Fibroblast of skin of scalp (primary cell): ENCODE results near the gene APOL2.
"Not testable (repeated sequence)": the region's sequence is repeated elsewhere in the genome, so short reads cannot be mapped to it uniquely, and the experiment has no call there.

ENCODE experiments used
- DNase-seq: peaks from one replicate; pipeline ENCODE4 v3.0.0-alpha.2; 2013

The APOL2 gene

DNA sequence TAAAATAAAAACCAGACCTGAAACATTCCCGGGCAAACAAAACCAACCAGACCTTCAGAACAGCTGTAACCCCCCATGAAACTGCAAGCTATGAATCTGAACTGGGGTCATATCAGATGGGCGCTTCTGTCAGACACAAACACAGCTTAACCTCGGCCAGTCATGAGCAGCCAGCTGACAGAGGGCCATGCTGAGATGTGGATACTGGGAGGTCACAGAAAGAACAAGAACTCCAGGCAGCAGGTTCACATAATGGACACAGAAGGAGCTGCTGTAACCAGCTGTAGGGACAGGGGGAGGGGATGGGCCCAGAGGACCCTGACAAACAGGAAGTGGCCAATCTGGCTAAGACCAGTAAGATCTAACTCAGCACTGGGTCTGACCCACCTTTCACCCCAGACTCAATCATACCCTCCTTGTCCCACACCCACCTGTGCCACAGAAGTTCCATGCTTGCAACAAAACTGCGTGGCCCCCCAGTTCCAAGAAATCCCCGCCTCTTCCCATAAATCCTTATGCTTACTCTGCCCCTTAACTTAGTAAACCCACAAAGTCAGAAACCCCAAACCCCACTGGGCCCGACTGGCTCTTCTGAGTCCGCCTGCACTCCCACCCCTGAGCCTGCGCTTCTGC lies 41.7 kb downstream of the APOL2 start:
- DNase-seq: no peak

DNA sequence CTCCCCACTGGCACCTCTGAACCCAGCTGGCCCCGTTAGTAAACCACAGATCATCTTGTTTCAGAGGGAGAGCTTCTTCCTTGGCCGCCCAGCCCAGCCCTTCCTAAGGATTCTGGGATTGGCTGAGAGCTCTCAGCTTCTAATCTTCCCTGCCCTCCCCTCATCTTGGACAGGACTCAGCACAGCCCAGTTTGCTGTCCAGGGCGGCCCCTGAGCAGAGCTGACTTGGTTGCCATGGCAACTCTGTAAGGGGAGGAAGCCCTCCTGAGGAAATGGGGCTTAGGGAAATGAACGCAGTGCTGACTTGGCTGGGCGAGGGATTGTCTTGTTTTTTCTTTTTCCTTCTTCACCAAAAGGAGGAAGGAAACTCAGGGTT lies 42.3 kb downstream of the APOL2 start:
- peak; percentile 85 for DNase-seq

DNA sequence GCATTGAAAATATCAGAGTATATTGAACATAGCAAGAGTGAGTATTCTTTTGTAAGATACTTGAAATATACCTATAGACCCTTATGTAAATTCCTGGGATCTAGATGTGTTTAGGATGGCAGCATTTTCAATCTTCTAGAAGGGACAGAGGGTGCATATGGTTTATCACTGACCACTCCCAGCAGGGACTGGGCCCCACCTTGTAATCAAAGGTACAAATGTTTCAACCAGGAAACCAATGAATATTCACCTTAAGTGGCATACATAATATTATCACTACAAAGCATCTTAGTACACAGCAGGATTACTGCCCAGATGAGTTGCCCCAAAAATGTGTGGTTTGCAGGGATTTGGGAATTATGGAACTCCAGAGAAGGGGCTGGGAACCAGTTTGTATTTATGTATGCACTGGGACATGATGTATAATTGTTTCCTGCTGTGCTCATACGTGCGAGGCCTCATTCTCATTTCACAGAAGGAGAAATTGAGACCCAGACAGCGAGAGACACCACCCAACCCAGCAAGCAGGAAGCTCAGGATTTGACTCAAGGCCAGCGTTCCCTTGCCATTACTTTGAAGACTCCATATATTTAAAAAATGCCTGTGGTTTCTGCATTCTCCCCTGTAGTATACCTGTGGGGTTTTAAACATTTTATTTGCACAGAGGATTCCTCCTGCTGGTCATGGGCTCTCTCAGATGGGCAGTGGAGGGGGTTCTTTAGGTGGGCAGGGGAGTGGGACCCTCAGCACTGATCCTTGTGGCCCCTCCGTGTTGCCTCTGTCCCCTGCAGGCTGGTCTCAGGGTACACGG lies 42.9 kb downstream of the APOL2 start:
- peak; percentile 56 for DNase-seq

DNA sequence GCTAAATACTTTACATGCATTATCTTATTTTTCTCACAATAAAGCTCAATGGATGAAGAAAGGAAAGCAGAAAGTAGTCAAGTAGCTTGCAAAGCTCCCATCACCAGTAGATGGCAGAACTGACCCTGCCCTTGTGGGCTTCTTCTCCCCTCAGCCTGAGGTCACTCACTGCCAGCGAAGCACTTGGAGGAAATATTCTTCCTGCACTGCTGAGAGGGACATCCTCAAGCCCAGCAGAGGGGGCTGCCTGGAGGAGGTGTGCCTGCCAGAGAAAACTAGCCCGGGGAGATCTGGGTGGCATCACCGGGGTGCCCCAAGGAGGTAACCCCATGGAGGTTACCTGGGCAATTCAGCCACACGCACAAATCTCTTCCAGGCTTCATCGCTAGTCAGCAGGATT lies 44.4 kb downstream of the APOL2 start:
- DNase-seq: peak; percentile 85

DNA sequence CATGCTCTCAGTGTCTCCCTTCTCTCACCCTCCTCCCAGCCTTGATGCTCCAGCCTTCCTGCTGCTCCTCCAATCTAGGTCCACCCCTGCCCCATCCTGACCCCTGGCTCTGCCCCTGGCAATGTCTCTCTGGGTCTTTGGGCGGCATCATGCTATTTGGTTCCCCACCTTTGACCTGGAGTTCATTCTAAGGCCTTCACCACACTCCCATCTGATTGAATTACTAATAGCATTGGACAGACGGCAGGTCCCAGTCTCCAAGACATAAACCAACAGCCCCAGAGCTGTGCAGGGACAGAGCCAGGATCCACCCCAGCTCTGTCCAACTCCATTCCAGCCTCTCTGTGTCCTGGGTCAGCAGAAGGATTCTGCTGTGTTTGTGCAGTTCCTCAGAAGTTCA lies 44.9 kb downstream of the APOL2 start:
- DNase-seq: no peak

DNA sequence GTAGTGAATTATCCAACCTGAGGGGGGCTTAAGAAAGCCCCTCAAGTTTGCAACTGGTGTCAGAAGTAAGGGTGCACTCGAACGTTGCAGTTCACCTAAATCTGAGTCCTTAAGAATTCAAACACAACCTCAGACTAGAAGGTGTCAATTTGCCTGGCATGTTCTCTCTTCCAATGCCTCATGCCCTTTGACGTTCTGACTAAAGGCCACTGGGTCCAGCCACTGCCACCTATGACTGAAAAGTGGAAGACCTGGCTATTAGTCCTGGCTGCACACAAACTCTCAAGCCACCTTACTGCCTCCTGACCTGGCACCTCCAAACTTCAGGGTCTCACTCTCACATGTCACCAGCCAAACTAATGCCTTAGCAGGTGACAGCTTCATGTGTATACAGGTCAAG lies 45.8 kb downstream of the APOL2 start:
- DNase-seq: no peak

DNA sequence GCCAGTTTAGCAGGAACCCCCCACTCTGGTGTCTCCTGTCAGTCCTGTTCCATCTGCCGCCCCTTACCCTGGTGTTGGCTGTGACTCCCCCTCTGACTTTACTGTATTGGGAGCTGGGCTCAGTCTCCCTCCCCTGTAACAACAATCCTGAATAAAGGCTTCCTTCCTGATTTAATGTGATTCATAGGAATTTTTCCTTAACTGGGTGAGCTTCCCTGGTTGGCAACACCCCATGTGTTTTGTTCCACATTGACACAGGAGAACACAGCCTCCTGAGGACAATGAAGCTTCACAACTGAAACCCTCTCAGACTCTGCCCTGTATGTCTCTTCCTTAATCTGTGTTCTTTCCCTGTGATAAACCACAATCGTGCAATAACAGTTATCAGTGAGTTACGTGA lies 46.2 kb downstream of the APOL2 start:
- DNase-seq: no peak

DNA sequence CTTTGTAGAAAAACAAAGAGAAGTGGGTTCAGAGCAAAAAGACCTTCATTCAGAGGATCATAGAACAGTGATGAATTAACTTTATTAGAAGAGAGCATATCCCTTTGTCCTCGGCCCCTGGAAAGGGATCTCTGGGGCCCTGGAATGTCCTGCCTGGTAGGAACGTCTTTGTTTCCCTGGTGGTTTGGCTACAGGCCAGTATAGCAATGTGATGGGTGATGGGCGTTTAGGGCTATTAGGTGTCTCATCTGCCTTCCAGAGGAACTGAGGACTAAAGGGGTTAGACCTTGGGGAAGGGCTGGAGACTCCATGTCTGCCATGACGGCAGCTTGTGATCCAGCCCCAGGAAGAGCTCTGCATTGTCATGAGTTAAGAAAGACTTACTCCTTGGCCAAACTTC lies 46.8 kb downstream of the APOL2 start:
- DNase-seq: peak; percentile 18

DNA sequence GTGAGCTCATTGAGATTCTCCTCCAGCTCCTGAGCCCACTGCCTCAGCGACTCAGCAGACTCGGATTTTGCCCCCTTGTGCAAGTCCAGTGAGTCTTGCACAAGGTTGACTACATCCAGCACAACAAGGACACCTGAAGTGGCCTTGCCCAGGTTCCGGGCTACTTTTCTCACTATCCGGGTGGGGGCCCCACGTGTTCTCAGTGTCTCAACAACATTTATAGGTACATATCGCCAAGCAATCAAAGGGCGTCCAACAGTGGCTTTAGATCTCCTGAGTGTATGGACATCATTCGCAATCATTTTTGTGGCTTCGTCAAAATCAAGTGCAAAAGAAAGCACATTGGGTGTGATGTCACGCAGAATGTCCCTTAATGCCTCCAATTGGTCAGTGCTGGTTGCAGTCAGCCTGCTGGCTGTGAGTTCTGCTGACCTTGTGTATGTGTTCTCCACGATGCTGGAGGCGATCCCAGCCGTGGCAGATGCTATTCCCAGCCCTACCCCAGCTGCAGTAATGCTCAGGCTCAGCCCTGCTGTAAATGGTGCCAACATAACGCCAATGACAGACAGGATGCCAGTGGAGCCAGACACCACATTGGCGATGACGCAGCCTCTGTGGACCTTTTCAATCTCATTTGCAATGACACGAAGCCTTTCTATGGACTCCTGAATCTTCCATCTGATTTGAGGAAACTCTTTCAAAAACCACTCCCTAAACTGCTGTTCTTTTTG lies 48.1 kb downstream of the APOL2 start:
- no peak for DNase-seq

DNA sequence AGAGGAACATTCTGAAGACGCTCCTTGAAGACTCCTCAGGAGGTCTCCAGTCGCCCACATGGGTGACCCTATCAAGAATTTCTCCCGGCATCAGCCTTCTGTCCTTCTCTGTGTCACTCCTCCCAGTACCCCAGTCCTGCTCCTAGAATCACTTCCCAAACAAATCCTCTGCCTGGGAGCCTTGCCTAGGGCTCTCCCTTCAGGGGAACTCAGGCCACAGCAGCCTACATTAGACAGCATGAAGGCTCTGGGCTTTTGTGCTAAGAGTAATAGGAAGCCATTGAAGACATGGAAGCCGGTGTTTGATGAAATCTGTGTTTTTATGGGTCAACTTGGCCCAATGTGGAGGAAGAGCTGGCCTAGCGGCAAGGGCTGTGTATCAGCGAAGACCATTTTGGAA lies 51.5 kb downstream of the APOL2 start:
- DNase-seq: not testable (repeated sequence)

DNA sequence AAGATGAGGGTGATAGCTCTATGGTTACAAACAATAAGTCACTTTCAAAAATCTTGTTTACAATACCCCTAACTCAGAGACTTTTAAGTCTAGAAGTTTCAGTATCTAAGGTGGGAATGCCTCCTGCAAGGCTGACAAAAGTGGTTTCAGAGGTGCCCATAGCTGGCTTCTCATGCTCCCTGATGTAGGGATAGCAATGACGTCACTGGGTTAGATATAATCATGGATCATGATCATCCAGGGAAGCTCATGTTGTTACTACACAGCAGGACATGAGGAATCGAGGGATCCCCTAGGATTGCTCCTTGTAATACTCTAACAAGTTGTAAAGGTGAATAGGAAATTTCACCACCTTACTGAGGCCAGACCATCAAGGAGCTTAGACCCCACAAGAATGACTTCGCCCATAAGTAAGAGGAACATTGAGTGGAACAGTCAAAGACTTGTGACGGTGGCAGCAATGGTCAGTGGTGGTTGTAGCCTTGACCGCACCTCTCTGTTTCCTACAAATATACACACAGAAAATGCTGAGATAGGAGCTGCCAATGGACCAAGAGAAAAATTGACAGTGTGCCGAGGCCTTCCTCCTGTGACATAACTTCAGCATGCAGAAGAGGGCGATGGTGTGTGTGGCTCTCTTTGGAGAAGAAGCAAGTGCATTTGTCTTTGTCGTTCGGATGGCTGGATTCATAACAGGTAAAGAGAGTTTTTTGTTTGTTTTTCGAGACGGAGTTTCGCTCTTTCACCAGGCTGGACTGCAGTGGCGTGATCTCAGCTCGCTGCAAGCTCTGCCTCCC lies 53.3 kb downstream of the APOL2 start:
- no peak for DNase-seq

DNA sequence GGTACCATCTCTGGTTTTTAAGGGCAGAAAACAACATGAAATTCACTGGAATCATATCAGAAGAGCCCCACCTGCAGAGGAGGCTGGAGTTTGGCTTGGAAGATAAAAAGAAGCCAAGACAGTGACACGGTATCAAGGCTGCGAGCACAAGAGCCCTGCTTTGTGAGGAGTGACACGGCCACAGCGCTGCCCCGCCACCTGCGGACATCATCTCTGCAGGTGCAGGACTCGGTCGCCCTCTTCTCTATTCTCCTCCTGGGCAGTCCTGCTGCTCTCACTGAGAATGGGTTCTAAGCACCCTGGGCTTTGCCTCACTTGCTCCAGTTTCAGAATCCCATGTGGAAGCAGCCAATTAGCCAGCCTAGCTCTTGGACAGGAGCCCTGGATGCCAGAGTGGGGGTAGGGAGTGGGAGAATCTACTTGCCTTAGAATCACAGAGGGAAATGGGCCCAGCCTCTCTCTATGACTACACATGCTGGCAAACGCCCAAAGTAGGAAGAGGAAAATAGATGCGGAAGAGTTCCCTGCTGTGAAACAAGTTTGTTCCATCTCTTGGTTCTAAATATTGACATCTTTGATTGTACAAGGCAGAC lies 54.8 kb downstream of the APOL2 start:
- DNase-seq: peak; percentile 56

DNA sequence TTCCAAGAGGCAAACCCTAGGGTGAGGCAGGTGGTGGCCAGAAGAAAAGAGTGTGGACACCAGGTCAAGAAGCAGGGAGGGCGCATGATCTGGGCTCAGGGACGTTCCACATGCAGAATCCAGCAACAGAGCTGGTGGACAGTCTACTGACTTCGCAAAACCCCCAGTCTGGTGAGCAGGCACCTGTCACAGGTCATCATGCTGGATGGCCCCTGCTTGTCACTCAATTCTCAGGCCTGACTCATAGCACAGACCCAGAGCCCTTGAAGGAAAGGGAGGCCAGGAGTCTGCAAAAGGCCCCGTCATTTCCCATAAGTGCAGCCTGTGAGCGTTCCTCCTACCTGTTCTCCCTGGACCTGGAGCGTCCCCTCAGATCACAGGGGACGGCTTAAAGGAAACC lies 55.9 kb downstream of the APOL2 start:
- no peak for DNase-seq

DNA sequence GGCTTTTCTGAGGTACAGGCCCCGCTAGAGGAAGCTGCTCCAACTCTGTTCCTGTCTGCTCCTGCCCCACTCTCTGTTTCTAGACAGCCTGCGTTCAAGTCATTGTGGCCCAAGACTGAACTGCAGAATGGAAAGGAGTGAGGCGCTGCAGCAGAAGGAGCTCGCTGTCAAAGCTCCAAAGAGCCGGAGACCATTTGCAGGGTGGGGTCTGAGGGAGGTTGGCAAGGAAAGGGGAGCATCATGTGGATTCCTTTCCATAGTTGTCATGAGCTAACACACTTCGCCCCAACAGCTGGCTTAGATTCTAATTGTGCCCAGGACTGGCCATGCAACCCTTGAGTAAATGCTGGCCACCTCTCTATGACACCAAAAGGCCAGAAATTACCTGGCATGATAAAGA lies 56.5 kb downstream of the APOL2 start:
- no peak for DNase-seq

DNA sequence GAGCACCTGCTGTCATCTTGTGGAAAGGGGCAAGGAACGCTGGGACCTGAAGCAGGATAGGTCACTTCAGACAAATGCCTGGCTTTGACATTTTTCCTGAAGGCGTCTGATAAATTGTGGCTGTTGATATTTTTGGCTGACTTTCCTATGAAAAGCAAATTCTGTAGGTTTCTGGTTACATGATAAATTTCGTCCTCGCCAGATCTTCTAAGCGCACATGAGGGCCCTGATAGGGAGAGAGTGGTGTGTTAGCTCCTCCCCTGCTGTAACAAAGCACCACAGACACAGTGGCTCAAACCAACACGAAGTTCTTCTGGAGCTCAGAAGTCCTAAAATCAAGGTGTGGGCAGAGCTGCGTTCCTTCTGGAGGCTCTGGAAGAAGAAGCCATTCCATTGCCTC lies 57.3 kb downstream of the APOL2 start:
- no peak for DNase-seq

DNA sequence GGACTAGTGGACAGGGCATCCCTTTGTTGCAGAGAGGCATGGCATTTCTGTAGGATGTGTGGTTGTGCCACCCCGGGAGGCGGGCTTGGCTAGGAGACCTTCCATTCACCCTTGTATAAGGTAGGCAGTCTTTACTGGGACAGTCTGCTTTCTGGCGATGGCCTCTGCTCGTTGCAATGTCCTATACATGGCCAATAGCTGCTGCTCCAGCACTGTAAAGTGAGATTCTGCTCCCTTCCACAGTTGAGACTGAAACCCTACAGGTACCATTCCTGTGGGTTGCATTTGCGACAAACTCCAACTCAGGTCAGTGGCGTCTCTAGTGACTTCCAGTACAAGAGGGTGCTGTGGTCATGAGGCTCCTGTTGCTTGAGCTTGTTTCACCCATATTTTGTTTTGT lies 58.4 kb downstream of the APOL2 start:
- DNase-seq: no peak

DNA sequence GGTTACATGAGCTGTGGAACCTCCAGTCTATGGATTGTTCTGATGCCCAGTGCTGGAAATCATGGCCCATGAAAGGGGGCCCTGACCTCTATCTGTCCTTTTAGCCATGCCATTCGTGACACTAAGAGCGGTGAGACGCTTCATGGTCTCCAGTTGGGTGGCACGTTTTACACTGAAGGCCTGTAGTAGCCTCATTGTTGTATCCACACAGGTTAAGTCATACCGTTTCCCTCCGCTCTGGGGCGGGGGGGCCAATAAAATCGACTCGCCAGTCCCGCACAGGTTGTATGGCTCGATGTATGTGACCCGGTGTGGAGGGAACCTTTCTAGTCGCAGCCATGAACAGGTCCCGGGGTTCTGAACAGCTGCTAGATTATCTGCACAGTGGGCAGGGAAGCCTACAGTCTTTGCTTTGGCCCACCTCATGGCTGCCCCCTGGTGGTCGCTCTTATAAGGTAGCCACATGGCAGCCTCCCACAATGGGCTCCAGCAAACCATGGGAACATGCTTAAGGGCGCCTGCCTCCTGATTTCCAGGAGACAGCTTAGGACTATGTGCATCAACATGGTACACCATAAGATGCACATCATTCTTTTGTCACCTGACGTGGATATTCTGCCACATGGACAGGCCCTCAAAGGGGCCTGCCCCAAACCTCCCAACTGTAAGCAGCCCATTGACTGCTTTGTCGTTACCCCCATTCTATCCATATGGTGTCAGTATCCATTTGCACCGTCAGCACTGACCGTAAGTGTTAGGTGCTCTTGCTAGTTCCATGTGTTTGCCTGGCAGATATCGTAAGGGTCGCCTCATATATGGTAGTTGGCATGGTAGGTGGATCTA lies 59.1 kb downstream of the APOL2 start:
- DNase-seq: peak; percentile 68

DNA sequence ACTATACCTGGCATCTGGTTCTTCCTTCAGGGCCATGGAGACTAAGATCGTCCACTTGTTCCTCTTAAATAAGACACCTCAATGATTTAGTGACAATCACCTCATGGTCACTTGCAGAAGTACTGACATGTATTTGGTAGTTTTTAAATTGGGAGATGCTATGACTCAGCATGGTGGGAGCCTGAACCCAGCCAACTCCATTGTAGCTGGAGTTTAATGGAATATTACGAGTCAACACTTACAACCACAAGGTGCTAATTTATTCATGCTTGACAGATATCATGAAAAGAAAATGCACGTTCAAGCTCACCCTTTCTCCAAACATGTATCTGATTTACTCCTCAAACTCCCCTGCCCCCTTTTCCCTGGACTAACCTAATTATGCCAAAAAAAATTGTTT lies 62.2 kb downstream of the APOL2 start:
- DNase-seq: no peak
